IMR-90 (cell line): ENCODE measurements around the gene DOCK10. TPM values are rescaled to one million over a fixed set of nuclear protein-coding genes. Genes with fewer than 3 reads are reported as not detected.

Source experiments
- ATAC-seq: fragments of 200-7000 bp; cut with Tn5 transposase; 2 replicates; pipeline ENCODE4 v1.9.1; 2020; ENCODE audit warnings: low read depth, mild to moderate bottlenecking, moderate library complexity
- BruUV-seq: library from RNA; stranded (reverse); fragments of 400-500 nt; replicated peaks from 2 replicates; lab custom pipeline; 2021; lab: Mats Ljungman, UMichigan
- CTCF ChIA-PET: fragments of 300-600 bp; formaldehyde crosslinking; extraction: SDS; loops from one replicate; lab custom pipeline; 2021; ENCODE audit warnings: antibody characterized with exemption; lab: Yijun Ruan, JAX
- POLR2A ChIA-PET: fragments of 300-600 bp; sonication (Branson Sonifier 250); formaldehyde crosslinking; loops from one replicate; lab custom pipeline; 2022; ENCODE audit warnings: antibody characterized with exemption; ENCODE audit not compliant: unreplicated experiment; lab: Charles Lee
- DNase-seq: peaks from one replicate; pipeline ENCODE4 v3.0.0; 2013
- H2AFZ ChIP-seq: replicated peaks from 2 replicates; pipeline ENCODE3; 2013; ENCODE audit warnings: low read length, mild to moderate bottlenecking; ENCODE audit not compliant: poor library complexity
- H2AK5ac ChIP-seq: 2 replicates; pipeline ENCODE4 v1.6.1; 2013; ENCODE audit warnings: low read depth, low read length, inconsistent platforms
- H2AK9ac ChIP-seq: replicated peaks from 2 replicates; pipeline ENCODE3; 2013; ENCODE audit warnings: mild to moderate bottlenecking, low read depth, low read length, moderate library complexity; ENCODE audit not compliant: poor library complexity
- H2BK120ac ChIP-seq: 2 replicates; pipeline ENCODE4 v1.6.1; 2013; ENCODE audit warnings: low read depth, low read length, inconsistent platforms
- H2BK15ac ChIP-seq: 3 replicates; pipeline ENCODE4 v1.6.1; 2013; ENCODE audit warnings: low read depth, low read length, inconsistent platforms
- H2BK20ac ChIP-seq: 2 replicates; pipeline ENCODE4 v1.6.1; 2013; ENCODE audit warnings: low read depth, mild to moderate bottlenecking, inconsistent platforms, low read length, moderate library complexity
- H2BK5ac ChIP-seq: 2 replicates; pipeline ENCODE4 v1.6.1; 2013; ENCODE audit warnings: mild to moderate bottlenecking, low read depth, low read length, inconsistent platforms; ENCODE audit not compliant: poor library complexity, severe bottlenecking
- H3K14ac ChIP-seq: replicated peaks from 2 replicates; pipeline ENCODE4 v1.6.1; 2013; ENCODE audit warnings: low read depth, low read length, inconsistent platforms
- H3K18ac ChIP-seq: 2 replicates; pipeline ENCODE4 v1.6.1; 2013; ENCODE audit warnings: low read depth, low read length, control low read depth
- H3K23ac ChIP-seq: 2 replicates; pipeline ENCODE4 v1.6.1; 2013; ENCODE audit warnings: low read depth, low read length, inconsistent platforms
- H3K27ac ChIP-seq: 2 replicates; pipeline ENCODE4 v1.5.1; 2013; ENCODE audit warnings: mild to moderate bottlenecking, control low read depth, low read length; ENCODE audit not compliant: insufficient read depth
- H3K27me3 ChIP-seq: 2 replicates; pipeline ENCODE4 v1.6.1; 2013; ENCODE audit warnings: low read length; ENCODE audit not compliant: control insufficient read depth, insufficient read depth
- H3K36me3 ChIP-seq: 2 replicates; pipeline ENCODE4 v1.6.1; 2013; ENCODE audit warnings: low read length, mixed read lengths; ENCODE audit not compliant: control insufficient read depth, insufficient read depth
- H3K4ac ChIP-seq: 2 replicates; pipeline ENCODE4 v1.6.1; 2013; ENCODE audit warnings: low read depth, low read length, inconsistent platforms
- H3K4me1 ChIP-seq: 2 replicates; pipeline ENCODE4 v1.6.1; 2013; ENCODE audit warnings: low read length, mixed read lengths; ENCODE audit not compliant: control insufficient read depth, insufficient read depth
- H3K4me2 ChIP-seq: 2 replicates; pipeline ENCODE4 v1.6.1; 2013; ENCODE audit warnings: low read depth, mild to moderate bottlenecking, control low read depth, low read length, moderate library complexity
- H3K4me3 ChIP-seq: 2 replicates; pipeline ENCODE4 v1.5.1; 2013; ENCODE audit warnings: low read depth, mild to moderate bottlenecking, control low read depth, low read length, moderate library complexity; ENCODE audit not compliant: insufficient read depth
- H3K56ac ChIP-seq: 2 replicates; pipeline ENCODE4 v1.6.1; 2013; ENCODE audit warnings: low read length, inconsistent platforms; ENCODE audit not compliant: insufficient read depth; ENCODE audit errors: extremely low read depth
- H3K79me1 ChIP-seq, 2 experiments: 2 replicates each; pipeline ENCODE4 v1.6.1; 2013; ENCODE audit warnings: low read length in 2 of 2, inconsistent platforms in 1 of 2, low read depth in 1 of 2
- H3K9ac ChIP-seq: 2 replicates; pipeline ENCODE4 v1.6.1; 2013; ENCODE audit warnings: low read depth, low read length, control low read depth
- H3K9me1 ChIP-seq: 2 replicates; pipeline ENCODE4 v1.6.1; 2013; ENCODE audit warnings: low read length, inconsistent platforms; ENCODE audit not compliant: insufficient read depth
- H3K9me3 ChIP-seq: 2 replicates; pipeline ENCODE4 v1.6.1; 2013; ENCODE audit warnings: low read length; ENCODE audit not compliant: control insufficient read depth, insufficient read depth
- H4K20me1 ChIP-seq: 2 replicates; pipeline ENCODE4 v1.6.1; 2013; ENCODE audit warnings: low read length, inconsistent platforms; ENCODE audit not compliant: insufficient read depth
- H4K5ac ChIP-seq: 2 replicates; pipeline ENCODE4 v1.6.1; 2013; ENCODE audit warnings: mild to moderate bottlenecking, low read depth, low read length, control low read depth
- H4K8ac ChIP-seq, 2 experiments: 2 replicates each; pipeline ENCODE4 v1.6.1; 2013; ENCODE audit warnings: low read depth in 2 of 2, low read length in 2 of 2, control low read depth in 1 of 2, inconsistent platforms in 1 of 2
- H4K91ac ChIP-seq: 2 replicates; pipeline ENCODE4 v1.6.1; 2013; ENCODE audit warnings: low read depth, low read length, inconsistent platforms; ENCODE audit not compliant: insufficient read depth
- BHLHE40 ChIP-seq: fragments of 150-350 bp; IDR thresholded peaks from 2 replicates; pipeline ENCODE4 v1.6.1; 2016; ENCODE audit warnings: mild to moderate bottlenecking, low read depth, low read length
- CEBPB ChIP-seq: IDR thresholded peaks from 2 replicates; pipeline ENCODE4 v1.6.1; 2012; ENCODE audit warnings: low read depth, low read length, improper control_type of control experiment
- CHD1 ChIP-seq: IDR thresholded peaks from 2 replicates; pipeline ENCODE4 v1.6.1; 2012; ENCODE audit warnings: low read depth, low read length, improper control_type of control experiment
- CTCF ChIP-seq: conservative IDR thresholded peaks from 2 replicates; pipeline ENCODE4 v1.5.1; 2012; ENCODE audit warnings: mild to moderate bottlenecking, low read depth, low read length, improper control_type of control experiment
- FOS ChIP-seq: fragments of 150-350 bp; IDR thresholded peaks from 2 replicates; pipeline ENCODE4 v1.6.1; 2016; ENCODE audit warnings: low read depth, low read length
- MAFK ChIP-seq: IDR thresholded peaks from 2 replicates; pipeline ENCODE4 v1.6.1; 2012; ENCODE audit warnings: low read depth, low read length, improper control_type of control experiment
- MAZ ChIP-seq: IDR thresholded peaks from 2 replicates; pipeline ENCODE4 v1.6.1; 2012; ENCODE audit warnings: low read depth, mild to moderate bottlenecking, low read length, improper control_type of control experiment, moderate library complexity, borderline replicate concordance
- MXI1 ChIP-seq: IDR thresholded peaks from 2 replicates; pipeline ENCODE4 v1.6.1; 2012; ENCODE audit warnings: low read depth, mild to moderate bottlenecking, low read length, moderate library complexity, borderline replicate concordance
- NFE2L2 ChIP-seq: fragments of 150-350 bp; IDR thresholded peaks from 2 replicates; pipeline ENCODE4 v1.6.1; 2016; ENCODE audit warnings: low read depth, mild to moderate bottlenecking, low read length
- POLR2A ChIP-seq: IDR thresholded peaks from 2 replicates; pipeline ENCODE4 v1.6.1; 2012; ENCODE audit warnings: mild to moderate bottlenecking, low read depth, low read length
- RAD21 ChIP-seq: IDR thresholded peaks from 2 replicates; pipeline ENCODE4 v1.6.1; 2012; ENCODE audit warnings: low read length, improper control_type of control experiment
- RCOR1 ChIP-seq: IDR thresholded peaks from 2 replicates; pipeline ENCODE4 v1.6.1; 2012; ENCODE audit warnings: mild to moderate bottlenecking, low read length, improper control_type of control experiment; ENCODE audit not compliant: insufficient replicate concordance
- RFX5 ChIP-seq: IDR thresholded peaks from 2 replicates; pipeline ENCODE4 v1.8.0; 2012; ENCODE audit warnings: low read depth, mild to moderate bottlenecking, low read length, moderate library complexity
- SMC3 ChIP-seq: fragments of 150-350 bp; IDR thresholded peaks from 2 replicates; pipeline ENCODE4 v1.6.1; 2016; ENCODE audit warnings: low read depth, mild to moderate bottlenecking, antibody characterized with exemption, low read length, moderate library complexity
- USF2 ChIP-seq: fragments of 150-350 bp; IDR thresholded peaks from 2 replicates; pipeline ENCODE4 v1.6.1; 2017; ENCODE audit warnings: mild to moderate bottlenecking, antibody characterized with exemption, low read length, low read depth
- WGBS, 2 experiments: methylation state at CpG; one replicate each; pipeline versions ENCODE4 v1.1.5 to v1.1.7; 2013; ENCODE audit warnings: missing lambda C conversion rate in 2 of 2; ENCODE audit not compliant: insufficient read length in 1 of 2; ENCODE audit errors: extremely low coverage in 2 of 2; 5-methylcytosine and 5-hydroxymethylcytosine counted together
- dilution Hi-C: fragments of 300-500 bp; cut with HindIII; formaldehyde crosslinking; loops from one replicate; pipeline ENCODE4 v1.14.3; 2018; ENCODE audit warnings: low sequenced_read_pairs; ENCODE audit not compliant: unreplicated experiment
- in situ Hi-C: fragments of 300-500 bp; cut with MboI; formaldehyde crosslinking; loops from 3 replicates; pipeline ENCODE4 v1.14.3; 2019; ENCODE audit warnings: low sequenced_read_pairs, inconsistent platforms, mixed read lengths
- intact Hi-C: fragments of 100-400 bp; cut with micrococcal nuclease; formaldehyde crosslinking; loops from 2 replicates; pipeline ENCODE4 v1.10.0; 2022
- polyA plus RNA-seq, 3 experiments: library from polyadenylated mRNA; depleted of rRNA; stranded (reverse); fragments of >200 nt; gene quantifications; 2 replicates each; pipeline ENCODE4 v1.2.3, GENCODE V29; 2012; ENCODE audit warnings: low replicate concordance in 1 of 3
- total RNA-seq: library from RNA; depleted of rRNA; stranded (reverse); fragments of >200 nt; gene quantifications from 2 replicates; pipeline ENCODE4 v1.2.3, GENCODE V29; 2012
- TF ChIP-seq, protein P1 (sequence below): fragments of 150-350 bp; IDR thresholded peaks from 2 replicates; pipeline ENCODE4 v1.6.1; 2016; ENCODE audit warnings: low read depth, mild to moderate bottlenecking, low read length, moderate library complexity, borderline replicate concordance

Gene DOCK10
- total and polyA plus RNA-seq, 2 of the 4 experiments (the other 2 are of a cell fraction) = 58.6 to 75.3 TPM

- BruUV-seq = no TSS peak
Measured at GRCh38 chr2:224968051-224968450, 74.2 kb downstream of the DOCK10 start.

More at GRCh38 chr2:224968051-224968450, 74.2 kb downstream of the DOCK10 start:
- Histone ChIP-seq H2AFZ (no peak overlapping the region), H2BK5ac (no peak overlapping the region), H3K18ac (no peak overlapping the region), H2AK5ac (no peak overlapping the region), H4K91ac (no peak overlapping the region), H3K27ac (no peak overlapping the region), H2AK9ac (no peak overlapping the region), H3K56ac (no peak overlapping the region), H2BK20ac (no peak overlapping the region), H3K9me1 (no peaks in the 10 kb centered on the region), H3K79me1 (peaks cover 9 to 10% of the 10 kb centered on the region in 2 experiments; a peak in 3 of 4 replicates), H3K4ac (no peak overlapping the region), H4K8ac (no peak overlapping the region), H3K23ac (no peak overlapping the region), H3K36me3 (no peaks in the 10 kb centered on the region), H3K9ac (no peak overlapping the region), H4K20me1 (no peaks in the 10 kb centered on the region), H3K4me2 (no peak overlapping the region), H3K27me3 (no peaks in the 10 kb centered on the region), H4K5ac (no peak overlapping the region), H3K4me1 (no peaks in the 10 kb centered on the region), H2BK120ac (no peak overlapping the region), H2BK15ac (no peak overlapping the region), H3K9me3 (no peaks in the 10 kb centered on the region), H3K14ac (no peak overlapping the region), H3K4me3 (no peak overlapping the region)
- dilution Hi-C loops = no loop called here
- no peak for ATAC-seq
- no CpG with 5 or more reads among the region's 4 CpGs for WGBS, 2 experiments
- ChIA-PET POLR2A (no interaction called here), CTCF (no interaction called here)
- intact Hi-C loops = no loop called here
- no peak for DNase-seq
- in situ Hi-C loops = no loop called here
- no peak for TF ChIP-seq FOS
- TF ChIP-seq POLR2A = no peak
- TF ChIP-seq MAZ = no peak
- TF ChIP-seq RAD21 = no peak
- no peak for TF ChIP-seq CEBPB
- no peak for TF ChIP-seq SMC3
- TF ChIP-seq RFX5 = no peak
- no peak for TF ChIP-seq RCOR1
- no peak for TF ChIP-seq CTCF
- no peak for TF ChIP-seq BHLHE40
- TF ChIP-seq, protein P1, sequence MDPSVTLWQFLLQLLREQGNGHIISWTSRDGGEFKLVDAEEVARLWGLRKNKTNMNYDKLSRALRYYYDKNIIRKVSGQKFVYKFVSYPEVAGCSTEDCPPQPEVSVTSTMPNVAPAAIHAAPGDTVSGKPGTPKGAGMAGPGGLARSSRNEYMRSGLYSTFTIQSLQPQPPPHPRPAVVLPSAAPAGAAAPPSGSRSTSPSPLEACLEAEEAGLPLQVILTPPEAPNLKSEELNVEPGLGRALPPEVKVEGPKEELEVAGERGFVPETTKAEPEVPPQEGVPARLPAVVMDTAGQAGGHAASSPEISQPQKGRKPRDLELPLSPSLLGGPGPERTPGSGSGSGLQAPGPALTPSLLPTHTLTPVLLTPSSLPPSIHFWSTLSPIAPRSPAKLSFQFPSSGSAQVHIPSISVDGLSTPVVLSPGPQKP = no peak
- no peak for TF ChIP-seq USF2
- no peak for TF ChIP-seq CHD1
- TF ChIP-seq MAFK = no peak
- no peak for TF ChIP-seq NFE2L2
- no peak for TF ChIP-seq MXI1
